GM23248 (cell line): ENCODE measurements around the gene SLC35E2B. TPM values are rescaled to one million over a fixed set of nuclear protein-coding genes. Genes with fewer than 3 reads are reported as not detected.
A peak's percentile ranks its signal among the peaks of the same experiment; 100 is the strongest.

ENCODE experiments used
- DNase-seq: peaks from one replicate; pipeline ENCODE4 v3.0.0-alpha.2; 2015
- H2AFZ ChIP-seq: fragments of 200-600 bp; sonication (generic); 2 replicates; pipeline ENCODE4 v1.6.1; 2016; ENCODE audit warnings: antibody characterized with exemption
- H3F3A ChIP-seq: fragments of 200-600 bp; sonication (generic); 2 replicates; pipeline ENCODE4 v1.6.1; 2016; ENCODE audit warnings: mild to moderate bottlenecking, antibody characterized with exemption, mixed run types; ENCODE audit not compliant: insufficient read depth
- H3K27ac ChIP-seq: fragments of 200-600 bp; sonication (generic); 2 replicates; pipeline ENCODE4 v1.5.1; 2016; ENCODE audit warnings: mild to moderate bottlenecking
- H3K27me3 ChIP-seq: fragments of 200-600 bp; sonication (generic); replicated peaks from 2 replicates; pipeline ENCODE4 v1.6.1; 2016; ENCODE audit warnings: mild to moderate bottlenecking; ENCODE audit not compliant: insufficient read depth
- H3K36me3 ChIP-seq: fragments of 200-600 bp; sonication (generic); 2 replicates; pipeline ENCODE4 v1.6.1; 2016; ENCODE audit warnings: low read depth, mild to moderate bottlenecking
- H3K4me1 ChIP-seq: fragments of 200-600 bp; sonication (generic); 2 replicates; pipeline ENCODE4 v1.6.1; 2016; ENCODE audit warnings: mild to moderate bottlenecking; ENCODE audit not compliant: insufficient read depth
- H3K4me2 ChIP-seq: fragments of 200-600 bp; sonication (generic); one replicate; pipeline ENCODE4 v1.6.1; 2016; ENCODE audit warnings: mild to moderate bottlenecking; ENCODE audit not compliant: unreplicated experiment
- H3K4me3 ChIP-seq: fragments of 200-600 bp; sonication (generic); 2 replicates; pipeline ENCODE4 v1.5.1; 2016; ENCODE audit warnings: mild to moderate bottlenecking
- H3K79me2 ChIP-seq: fragments of 200-600 bp; sonication (generic); 2 replicates; pipeline ENCODE4 v1.6.1; 2016; ENCODE audit warnings: mild to moderate bottlenecking; ENCODE audit not compliant: insufficient read depth
- H3K9ac ChIP-seq: fragments of 200-600 bp; sonication (generic); 2 replicates; pipeline ENCODE4 v1.6.1; 2016; ENCODE audit warnings: mild to moderate bottlenecking
- H3K9me2 ChIP-seq: fragments of 200-600 bp; sonication (generic); 2 replicates; pipeline ENCODE4 v1.6.1; 2016; ENCODE audit warnings: mixed run types, mild to moderate bottlenecking, moderate library complexity; ENCODE audit not compliant: insufficient read depth
- H3K9me3 ChIP-seq: fragments of 200-600 bp; sonication (generic); one replicate; pipeline ENCODE4 v1.6.1; 2017; ENCODE audit warnings: low read depth
- H4K20me1 ChIP-seq: fragments of 200-600 bp; sonication (generic); 2 replicates; pipeline ENCODE4 v1.6.0; 2016; ENCODE audit not compliant: insufficient read depth
- EZH2 ChIP-seq: fragments of 200-600 bp; sonication (generic); IDR thresholded peaks from 2 replicates; pipeline ENCODE4 v1.6.1; 2018; ENCODE audit warnings: antibody characterized with exemption, mild to moderate bottlenecking; ENCODE audit not compliant: insufficient read depth, poor library complexity, severe bottlenecking
- EZH2phosphoT487 ChIP-seq: fragments of 200-600 bp; sonication (generic); IDR thresholded peaks from 2 replicates; pipeline ENCODE4 v1.6.1; 2018; ENCODE audit warnings: antibody characterized with exemption, moderate library complexity, mild to moderate bottlenecking, low read depth; ENCODE audit not compliant: insufficient read depth
- WGBS, 2 experiments: methylation state at CpG; one replicate each; pipeline ENCODE4 v1.1.6; 2015 to 2017; ENCODE audit warnings: low lambda C conversion rate in 2 of 2, low coverage in 1 of 2; ENCODE audit errors: missing lambda C conversion rate in 2 of 2; 5-methylcytosine and 5-hydroxymethylcytosine counted together
- in situ Hi-C: fragments of 300-500 bp; cut with MboI; formaldehyde crosslinking; loops from 2 replicates; pipeline ENCODE4 v1.15.0; 2020
- polyA plus RNA-seq: library from polyadenylated mRNA; unstranded; fragments of >200 nt; fragmentation: Nextera tagmentation; extraction: Ambion mirVana; gene quantifications from 2 replicates; pipeline ENCODE4 v1.2.1, GENCODE V29; 2016
- total RNA-seq: library from RNA; depleted of rRNA; stranded (reverse); fragments of >200 nt; shearing (Covaris generic); gene quantifications from 2 replicates; pipeline ENCODE4 v1.2.3, GENCODE V29; 2014

SLC35E2B gene
- total and polyA plus RNA-seq, 2 experiments from 2014 or later, result 23.4 to 32.5 TPM

- 93 to 95% methylated on average over 41 to 51 of the region's 51 CpGs for WGBS, 2 experiments
- Histone ChIP-seq H3K4me2 (no peak overlapping the region), H3K4me3 (no peak overlapping the region), H3K79me2 (no peaks in the 10 kb centered on the region), H3F3A (no peaks in the 10 kb centered on the region), H3K4me1 (no peaks in the 10 kb centered on the region), H3K36me3 (no peaks in the 10 kb centered on the region), H4K20me1 (no peaks in the 10 kb centered on the region), H3K9me2 (no peaks in the 10 kb centered on the region), H3K27ac (no peak overlapping the region), H3K9me3 (no peaks in the 10 kb centered on the region), H3K27me3 (no peaks in the 10 kb centered on the region), H3K9ac (no peak overlapping the region), H2AFZ (no peak overlapping the region)
- in situ Hi-C loops, result no loop called here
- no peak for TF ChIP-seq EZH2
- DNase-seq, result no peak
Observed at GRCh38 chr1:1623631-1624442, 68.8 kb downstream of the SLC35E2B start.

GRCh38 chr1:1623181-1623630 lies 69.4 kb downstream of the SLC35E2B start:
- H3K27ac ChIP-seq, result no peak overlapping the region
- H3K9me2 ChIP-seq, result no peaks in the 10 kb centered on the region
- H3K4me2 ChIP-seq, result no peak overlapping the region
- peaks cover 2% of the 10 kb centered on the region; the same call in 1 of the 2 replicates for H3K79me2 ChIP-seq
- no peaks in the 10 kb centered on the region for H3F3A ChIP-seq
- no peaks in the 10 kb centered on the region for H3K9me3 ChIP-seq
- H3K9ac ChIP-seq, result no peak overlapping the region
- no peak overlapping the region for H2AFZ ChIP-seq
- H3K4me3 ChIP-seq, result no peak overlapping the region
- 92 to 95% methylated on average over 29 to 33 of the region's 33 CpGs for WGBS, 2 experiments
- in situ Hi-C loops, result no loop called here
- H4K20me1 ChIP-seq, result no peaks in the 10 kb centered on the region
- H3K4me1 ChIP-seq, result no peaks in the 10 kb centered on the region
- no peak for TF ChIP-seq EZH2phosphoT487
- no peak for TF ChIP-seq EZH2
- H3K36me3 ChIP-seq, result no peaks in the 10 kb centered on the region
- DNase-seq, result no peak
- no peaks in the 10 kb centered on the region for H3K27me3 ChIP-seq

- H3K79me2 ChIP-seq, result peaks cover 7% of the 10 kb centered on the region
- no peak for TF ChIP-seq EZH2phosphoT487
- no peak for TF ChIP-seq EZH2
- in situ Hi-C loops, result no loop called here
- H3F3A ChIP-seq, result no peaks in the 10 kb centered on the region
- H3K9me2 ChIP-seq, result no peaks in the 10 kb centered on the region
- H3K4me1 ChIP-seq, result no peaks in the 10 kb centered on the region
- H4K20me1 ChIP-seq, result no peaks in the 10 kb centered on the region
- no peak overlapping the region for H3K4me2 ChIP-seq
- no peaks in the 10 kb centered on the region for H3K9me3 ChIP-seq
- H2AFZ ChIP-seq, result no peak overlapping the region
- H3K27ac ChIP-seq, result no peak overlapping the region
- DNase-seq, result no peak
- 78 to 89% methylated on average over 17 of the region's 17 CpGs for WGBS, 2 experiments
- no peaks in the 10 kb centered on the region for H3K36me3 ChIP-seq
- H3K27me3 ChIP-seq, result no peaks in the 10 kb centered on the region
- H3K4me3 ChIP-seq, result no peak overlapping the region
- H3K9ac ChIP-seq, result no peak overlapping the region
Observed at GRCh38 chr1:1622788-1623094, 69.9 kb downstream of the SLC35E2B start.

- no peak overlapping the region for H3K4me3 ChIP-seq
- H2AFZ ChIP-seq, result no peak overlapping the region
- no peak overlapping the region for H3K27ac ChIP-seq
- H3K9me3 ChIP-seq, result no peaks in the 10 kb centered on the region
- H3K36me3 ChIP-seq, result no peaks in the 10 kb centered on the region
- H3K79me2 ChIP-seq, result peaks cover 12% of the 10 kb centered on the region
- peak; percentile 51 for DNase-seq
- H3F3A ChIP-seq, result no peaks in the 10 kb centered on the region
- in situ Hi-C loops, result no loop called here
- no peak overlapping the region for H3K9ac ChIP-seq
- H3K9me2 ChIP-seq, result no peaks in the 10 kb centered on the region
- H4K20me1 ChIP-seq, result no peaks in the 10 kb centered on the region
- peaks cover under 1% of the 10 kb centered on the region; the same call in 1 of the 2 replicates for H3K4me1 ChIP-seq
- no peak overlapping the region for H3K4me2 ChIP-seq
- TF ChIP-seq EZH2, result no peak
- no peaks in the 10 kb centered on the region for H3K27me3 ChIP-seq
- 44 to 54% methylated on average over 21 of the region's 21 CpGs for WGBS, 2 experiments
Observed at GRCh38 chr1:1622010-1622787, 70.4 kb downstream of the SLC35E2B start.
